HG03025 (cell line): ENCODE data around the gene PCGF3.
"Not testable (repeated sequence)": the region's sequence is repeated elsewhere in the genome, so short reads cannot be mapped to it uniquely, and the experiment has no call there.

ENCODE experiments used
- ATAC-seq: cut with Tn5 transposase; IDR thresholded peaks from one replicate; pipeline ENCODE4 v1.9.1; 2021; ENCODE audit warnings: mild to moderate bottlenecking, moderate library complexity; ENCODE audit not compliant: unreplicated experiment, low FRiP score

The PCGF3 gene

GRCh38 chr4:734075-734474, 28.4 kb downstream of the PCGF3 start:
- ATAC-seq = no peak

GRCh38 chr4:734951-735350, 29.3 kb downstream of the PCGF3 start:
- no peak for ATAC-seq

GRCh38 chr4:735583-735982, 30.0 kb downstream of the PCGF3 start:
- ATAC-seq = no peak

- ATAC-seq = not testable (repeated sequence)
Measured at GRCh38 chr4:736561-736960, 30.9 kb downstream of the PCGF3 start.

GRCh38 chr4:738781-739280, 33.2 kb downstream of the PCGF3 start:
- no peak for ATAC-seq

GRCh38 chr4:739569-739968, 33.9 kb downstream of the PCGF3 start:
- ATAC-seq = no peak

GRCh38 chr4:740011-740410, 34.4 kb downstream of the PCGF3 start:
- no peak for ATAC-seq

GRCh38 chr4:740656-741282, 35.1 kb downstream of the PCGF3 start:
- no peak for ATAC-seq

GRCh38 chr4:742096-742741, 36.6 kb downstream of the PCGF3 start:
- ATAC-seq = no peak

GRCh38 chr4:742742-743311, 37.2 kb downstream of the PCGF3 start:
- ATAC-seq = no peak

- ATAC-seq = no peak
Measured at GRCh38 chr4:743463-744211, 38.0 kb downstream of the PCGF3 start.

GRCh38 chr4:744212-744841, 38.7 kb downstream of the PCGF3 start:
- ATAC-seq = no peak

- ATAC-seq = no peak
Measured at GRCh38 chr4:747546-748170, 42.0 kb downstream of the PCGF3 start.

- no peak for ATAC-seq
Measured at GRCh38 chr4:748461-748860, 42.8 kb downstream of the PCGF3 start.

GRCh38 chr4:749698-750666, 44.4 kb downstream of the PCGF3 start:
- ATAC-seq = no peak

- no peak for ATAC-seq
Measured at GRCh38 chr4:751676-752075, 46.0 kb downstream of the PCGF3 start.

- ATAC-seq = no peak
Measured at GRCh38 chr4:752196-752861, 46.7 kb downstream of the PCGF3 start.

GRCh38 chr4:753186-753585, 47.6 kb downstream of the PCGF3 start:
- not testable (repeated sequence) for ATAC-seq
